Measurements from ENCODE around the gene TCF4.

Gene TCF4

GRCh38 chr18:55501982-55502710 lies 85.8 kb downstream of the TCF4 start:
- TF ChIP-seq CTCF (conservative IDR thresholded peaks at IDR 0.05; ENCODE audit: low read length) (no peak), EZH2phosphoT487 (IDR thresholded peaks at IDR 0.05; ENCODE audit: borderline replicate concordance) (no peak)
- H3F3A ChIP-seq (ENCODE audit: low read depth): no peaks in the 10 kb centered on the region
- H3K4me2 ChIP-seq (ENCODE audit: low read depth, low read length, poor library complexity, severe bottlenecking): no peak overlapping the region
- H3K9me2 ChIP-seq (replicated peaks; ENCODE audit: low read depth, low read length): no peaks in the 10 kb centered on the region
- H3K9ac ChIP-seq (ENCODE audit: low read depth, low read length, poor library complexity, severe bottlenecking): no peak overlapping the region
- H3K4me1 ChIP-seq (ENCODE audit: insufficient read depth, low read length, poor library complexity, severe bottlenecking): peaks cover 34% of the 10 kb centered on the region
- H2AFZ ChIP-seq (ENCODE audit: low read length): no peak overlapping the region
- no peaks in the 10 kb centered on the region for H3K36me3 ChIP-seq (ENCODE audit: insufficient read depth, low read length)
- H3K79me2 ChIP-seq (ENCODE audit: insufficient read depth, low read length): peaks cover 16% of the 10 kb centered on the region; the same call in 1 of the 2 replicates
- H3K4me3 ChIP-seq (ENCODE audit: low read length, poor library complexity, severe bottlenecking): no peak overlapping the region
- no peaks in the 10 kb centered on the region for H4K20me1 ChIP-seq (ENCODE audit: insufficient read depth, low read length, poor library complexity, severe bottlenecking)
- H3K27me3 ChIP-seq (ENCODE audit: insufficient read depth, low read length, poor library complexity, severe bottlenecking): no peaks in the 10 kb centered on the region
- H3K9me3 ChIP-seq (ENCODE audit: insufficient read depth, low read depth, low read length): no peaks in the 10 kb centered on the region

GRCh38 chr18:55501579-55501978 lies 86.4 kb downstream of the TCF4 start:
- Histone ChIP-seq H3K9me2 (replicated peaks; ENCODE audit: low read depth, low read length) (no peaks in the 10 kb centered on the region), H4K20me1 (ENCODE audit: insufficient read depth, low read length, poor library complexity, severe bottlenecking) (no peaks in the 10 kb centered on the region), H3K9ac (ENCODE audit: low read depth, low read length, poor library complexity, severe bottlenecking) (no peak overlapping the region), H3F3A (ENCODE audit: low read depth) (no peaks in the 10 kb centered on the region), H3K79me2 (ENCODE audit: insufficient read depth, low read length) (peaks cover 16% of the 10 kb centered on the region; the same call in 1 of the 2 replicates), H3K4me3 (ENCODE audit: low read length, poor library complexity, severe bottlenecking) (no peak overlapping the region), H3K27me3 (ENCODE audit: insufficient read depth, low read length, poor library complexity, severe bottlenecking) (no peaks in the 10 kb centered on the region), H3K4me2 (ENCODE audit: low read depth, low read length, poor library complexity, severe bottlenecking) (no peak overlapping the region), H3K4me1 (ENCODE audit: insufficient read depth, low read length, poor library complexity, severe bottlenecking) (peaks cover 34% of the 10 kb centered on the region), H3K9me3 (ENCODE audit: insufficient read depth, low read depth, low read length) (no peaks in the 10 kb centered on the region), H2AFZ (ENCODE audit: low read length) (no peak overlapping the region), H3K36me3 (ENCODE audit: insufficient read depth, low read length) (no peaks in the 10 kb centered on the region)
- TF ChIP-seq EZH2phosphoT487 (IDR thresholded peaks at IDR 0.05; ENCODE audit: borderline replicate concordance) (no peak), CTCF (conservative IDR thresholded peaks at IDR 0.05; ENCODE audit: low read length) (no peak)

- Histone ChIP-seq H3K36me3 (ENCODE audit: insufficient read depth, low read length) (no peaks in the 10 kb centered on the region), H3K9me3 (ENCODE audit: insufficient read depth, low read depth, low read length) (no peaks in the 10 kb centered on the region), H3K4me2 (ENCODE audit: low read depth, low read length, poor library complexity, severe bottlenecking) (no peak overlapping the region), H4K20me1 (ENCODE audit: insufficient read depth, low read length, poor library complexity, severe bottlenecking) (no peaks in the 10 kb centered on the region), H3K9ac (ENCODE audit: low read depth, low read length, poor library complexity, severe bottlenecking) (no peak overlapping the region), H3F3A (ENCODE audit: low read depth) (no peaks in the 10 kb centered on the region), H3K9me2 (replicated peaks; ENCODE audit: low read depth, low read length) (no peaks in the 10 kb centered on the region), H3K4me3 (ENCODE audit: low read length, poor library complexity, severe bottlenecking) (no peak overlapping the region), H3K79me2 (ENCODE audit: insufficient read depth, low read length) (peaks cover 16% of the 10 kb centered on the region; the same call in 1 of the 2 replicates), H3K27me3 (ENCODE audit: insufficient read depth, low read length, poor library complexity, severe bottlenecking) (no peaks in the 10 kb centered on the region), H3K4me1 (ENCODE audit: insufficient read depth, low read length, poor library complexity, severe bottlenecking) (peaks cover 25% of the 10 kb centered on the region), H2AFZ (ENCODE audit: low read length) (no peak overlapping the region)
- no peak for TF ChIP-seq EZH2phosphoT487 (IDR thresholded peaks at IDR 0.05; ENCODE audit: borderline replicate concordance)
- TF ChIP-seq CTCF (conservative IDR thresholded peaks at IDR 0.05; ENCODE audit: low read length): no peak
These were observed 87.5 kb downstream of the TCF4 start for GRCh38 chr18:55500316-55501086.

Data from Loucy (cell line).